Central memory CD4-positive, alpha-beta T cell (primary cell): ENCODE results near the gene MARCHF9.
"Not testable (repeated sequence)": the region's sequence is repeated elsewhere in the genome, so short reads cannot be mapped to it uniquely, and the experiment has no call there.

Experiments used
- DNase-seq: peaks from one replicate; pipeline ENCODE4 v3.0.0; 2022
- total RNA-seq, 3 experiments: gene quantifications; one replicate each; lab custom pipeline; 2026; lab: John Stamatoyannopoulos, UW

The MARCHF9 gene
- total RNA-seq: 15.2 to 72.8 (median 56.0) reads per million in 3 experiments

- peak; percentile 86 for DNase-seq
These were observed at the start of gene MARCHF9 for GRCh38 chr12:57754411-57755193. MARCHF9 (plus strand) TSS chr12:57755103; CDS start chr12:57755529, 426 bp downstream.

- DNase-seq: no peak
These were observed 47.7 kb upstream of the MARCHF9 start for GRCh38 chr12:57707250-57707649.

- DNase-seq: no peak
These were observed 46.6 kb upstream of the MARCHF9 start for GRCh38 chr12:57708296-57708695.

- no peak for DNase-seq
These were observed 42.2 kb upstream of the MARCHF9 start for GRCh38 chr12:57712701-57713100.

GRCh38 chr12:57713209-57713608, 41.7 kb upstream of the MARCHF9 start:
- no peak for DNase-seq

- DNase-seq: not testable (repeated sequence)
These were observed 39.7 kb upstream of the MARCHF9 start for GRCh38 chr12:57715036-57715748.

- no peak for DNase-seq
These were observed 39.1 kb upstream of the MARCHF9 start for GRCh38 chr12:57715786-57716185.

GRCh38 chr12:57716305-57716704, 38.6 kb upstream of the MARCHF9 start:
- no peak for DNase-seq

GRCh38 chr12:57717131-57717530, 37.8 kb upstream of the MARCHF9 start:
- DNase-seq: no peak

- DNase-seq: no peak
These were observed 36.9 kb upstream of the MARCHF9 start for GRCh38 chr12:57717846-57718640.

- no peak for DNase-seq
These were observed 36.0 kb upstream of the MARCHF9 start for GRCh38 chr12:57718641-57719528.

GRCh38 chr12:57719777-57720605, 34.9 kb upstream of the MARCHF9 start:
- no peak for DNase-seq

- DNase-seq: no peak
These were observed 34.0 kb upstream of the MARCHF9 start for GRCh38 chr12:57720606-57721595.

- DNase-seq: not testable (repeated sequence)
These were observed 32.9 kb upstream of the MARCHF9 start for GRCh38 chr12:57721846-57722608.

GRCh38 chr12:57722716-57723629, 31.9 kb upstream of the MARCHF9 start:
- DNase-seq: no peak

GRCh38 chr12:57723630-57723962, 31.3 kb upstream of the MARCHF9 start:
- no peak for DNase-seq

GRCh38 chr12:57724003-57724935, 30.6 kb upstream of the MARCHF9 start:
- DNase-seq: no peak
